Measurements from ENCODE around the gene ATP9B.

Gene ATP9B

GRCh38 chr18:79246309-79247108 is 177.3 kb downstream of the ATP9B start (continued):
- TF ChIP-seq ZNF837 (tag by site-specific recombination; IDR thresholded peaks at IDR 0.05) (no peak), PRDM4 (tag by site-specific recombination; IDR thresholded peaks at IDR 0.05) (no peak), OVOL3 (tag by site-specific recombination; IDR thresholded peaks at IDR 0.05) (no peak), ZNF26 (tag by site-specific recombination; IDR thresholded peaks at IDR 0.05) (no peak), ZBTB44 (tag by site-specific recombination; IDR thresholded peaks at IDR 0.05) (no peak), ZNF23 (tag by site-specific recombination; IDR thresholded peaks at IDR 0.05; ENCODE audit: borderline replicate concordance) (no peak), ZNF624 (tag by site-specific recombination; IDR thresholded peaks at IDR 0.05) (no peak), IKZF3 (tag by site-specific recombination; IDR thresholded peaks at IDR 0.05) (0 out of 2 replicates have a peak, but pooled peaks have one; percentile 45), GLI4 (tag by site-specific recombination; IDR thresholded peaks at IDR 0.05) (no peak), PRDM6 (tag by site-specific recombination; IDR thresholded peaks at IDR 0.05) (no peak), PRDM1 (tag by site-specific recombination; IDR thresholded peaks at IDR 0.05) (no peak), ZBTB8A (tag by site-specific recombination; IDR thresholded peaks at IDR 0.05) (no peak), BCL11A (tag by site-specific recombination; IDR thresholded peaks at IDR 0.05; ENCODE audit: low read depth) (no peak), SP2 (tag by site-specific recombination; IDR thresholded peaks at IDR 0.05) (peak; percentile 31; the same call in 1 of the 2 replicates), ZFP3 (tag by site-specific recombination; IDR thresholded peaks at IDR 0.05; ENCODE audit: low read depth) (no peak), ZNF707 (tag by site-specific recombination; IDR thresholded peaks at IDR 0.05) (no peak), HIC1 (tag by site-specific recombination; IDR thresholded peaks at IDR 0.05) (no peak), CTCF (tag by site-specific recombination; IDR thresholded peaks at IDR 0.05) (peak; percentile 93), ZNF2 (tag by site-specific recombination; IDR thresholded peaks at IDR 0.05) (peak; percentile 38; the same call in 1 of the 2 replicates), ZNF221 (tag by site-specific recombination; IDR thresholded peaks at IDR 0.05; ENCODE audit: borderline replicate concordance) (no peak), ZNF785 (tag by site-specific recombination; IDR thresholded peaks at IDR 0.05) (no peak), ZIC2 (tag by site-specific recombination; IDR thresholded peaks at IDR 0.05) (no peak), ZNF148 (tag by site-specific recombination; IDR thresholded peaks at IDR 0.05; ENCODE audit: borderline replicate concordance) (no peak), ZNF214 (tag by site-specific recombination; IDR thresholded peaks at IDR 0.05; ENCODE audit: borderline replicate concordance) (no peak), ZNF510 (tag by site-specific recombination; IDR thresholded peaks at IDR 0.05; ENCODE audit: insufficient replicate concordance) (no peak)

Measured in HEK293 (cell line).